Measurements from ENCODE around the gene PODXL. TPM values are rescaled to one million over a fixed set of nuclear protein-coding genes. Genes with fewer than 3 reads are reported as not detected.

The PODXL gene
- polyA plus RNA-seq, 1 donor (not counting 4 experiments of a cell fraction or from before 2014, with no cell fraction given) = 0.08 TPM

- Histone ChIP-seq H3K4me2 (ENCODE audit: control insufficient read depth, extremely low read depth, insufficient read depth, low read depth, low read length) (no peak overlapping the region), H2AFZ (ENCODE audit: control insufficient read depth, low read length) (no peak overlapping the region), H3K27ac (ENCODE audit: control insufficient read depth, insufficient read depth, low read length) (no peak overlapping the region), H4K20me1 (ENCODE audit: control insufficient read depth, extremely low read depth, insufficient read depth, low read length) (no peaks in the 10 kb centered on the region), H3K79me2 (ENCODE audit: control insufficient read depth, insufficient read depth, low read length) (no peaks in the 10 kb centered on the region), H3K9me3 (ENCODE audit: control insufficient read depth, low read depth, low read length) (no peaks in the 10 kb centered on the region), H3K4me3 (ENCODE audit: control insufficient read depth in 2 of 3, extremely low read depth in 1 of 3, insufficient read depth in 2 of 3, low read depth in 1 of 3, low read length in 3 of 3) (no peak overlapping the region), H3K27me3 (ENCODE audit: control insufficient read depth, extremely low read depth, insufficient read depth, low read length) (no peaks in the 10 kb centered on the region), H3K9me1 (ENCODE audit: control insufficient read depth, extremely low read depth, insufficient read depth, low read length) (no peaks in the 10 kb centered on the region), H3K4me1 (ENCODE audit: control insufficient read depth, extremely low read depth, insufficient read depth, low read length) (peaks cover 4% of the 10 kb centered on the region), H3K9ac (ENCODE audit: control insufficient read depth, extremely low read depth, insufficient read depth, low read length) (no peak overlapping the region), H3K36me3 (ENCODE audit: control insufficient read depth in 2 of 2, extremely low read depth in 1 of 2, insufficient read depth in 2 of 2, low read length in 2 of 2) (no peaks in the 10 kb centered on the region)
- no peak for TF ChIP-seq CTCF (optimal IDR thresholded peaks at IDR 0.05 in 1 of 3, IDR thresholded peaks at IDR 0.05 in 1 of 3, conservative IDR thresholded peaks at IDR 0.05 in 1 of 3; ENCODE audit: extremely low read depth in 1 of 3, insufficient read depth in 2 of 3, low read length in 3 of 3)
- no peak for TF ChIP-seq EZH2 (IDR thresholded peaks at IDR 0.05; ENCODE audit: low read length)
- dilution Hi-C loops (cut with MboI; ENCODE audit: extremely low pct_ligation_motif_present, low sequenced_read_pairs) = no loop called here
- DNase-seq (ENCODE audit: low read depth, low spot score) (no peak), FAIRE-seq (no peak)
Observed at GRCh38 chr7:131533151-131533559, 23.3 kb downstream of the PODXL start.

- no peaks in the 10 kb centered on the region for H3K4me1 ChIP-seq (ENCODE audit: control insufficient read depth, extremely low read depth, insufficient read depth, low read length)
- H3K9me1 ChIP-seq (ENCODE audit: control insufficient read depth, extremely low read depth, insufficient read depth, low read length) = no peaks in the 10 kb centered on the region
- no peak overlapping the region for H3K4me3 ChIP-seq (ENCODE audit: control insufficient read depth in 2 of 3, extremely low read depth in 1 of 3, insufficient read depth in 2 of 3, low read depth in 1 of 3, low read length in 3 of 3)
- no peaks in the 10 kb centered on the region for H3K36me3 ChIP-seq (ENCODE audit: control insufficient read depth in 2 of 2, extremely low read depth in 1 of 2, insufficient read depth in 2 of 2, low read length in 2 of 2)
- no peaks in the 10 kb centered on the region for H3K27me3 ChIP-seq (ENCODE audit: control insufficient read depth, extremely low read depth, insufficient read depth, low read length)
- no peaks in the 10 kb centered on the region for H3K9me3 ChIP-seq (ENCODE audit: control insufficient read depth, low read depth, low read length)
- TF ChIP-seq CTCF (optimal IDR thresholded peaks at IDR 0.05 in 1 of 3, IDR thresholded peaks at IDR 0.05 in 1 of 3, conservative IDR thresholded peaks at IDR 0.05 in 1 of 3; ENCODE audit: extremely low read depth in 1 of 3, insufficient read depth in 2 of 3, low read length in 3 of 3) = no peak
- no peak for TF ChIP-seq EZH2 (IDR thresholded peaks at IDR 0.05; ENCODE audit: low read length)
- H3K4me2 ChIP-seq (ENCODE audit: control insufficient read depth, extremely low read depth, insufficient read depth, low read depth, low read length) = no peak overlapping the region
- DNase-seq (ENCODE audit: low read depth, low spot score) (no peak), FAIRE-seq (no peak)
- dilution Hi-C loops (cut with MboI; ENCODE audit: extremely low pct_ligation_motif_present, low sequenced_read_pairs) = no loop called here
- no peak overlapping the region for H3K9ac ChIP-seq (ENCODE audit: control insufficient read depth, extremely low read depth, insufficient read depth, low read length)
- no peak overlapping the region for H3K27ac ChIP-seq (ENCODE audit: control insufficient read depth, insufficient read depth, low read length)
- H3K79me2 ChIP-seq (ENCODE audit: control insufficient read depth, insufficient read depth, low read length) = no peaks in the 10 kb centered on the region
- no peaks in the 10 kb centered on the region for H4K20me1 ChIP-seq (ENCODE audit: control insufficient read depth, extremely low read depth, insufficient read depth, low read length)
- H2AFZ ChIP-seq (ENCODE audit: control insufficient read depth, low read length) = no peak overlapping the region
Observed at GRCh38 chr7:131532570-131533091, 23.8 kb downstream of the PODXL start.

Measured in keratinocyte (primary cell).